HFFc6 (cell line): Measurements from ENCODE around the gene MRC2. TPM values are rescaled to one million over a fixed set of nuclear protein-coding genes. Genes with fewer than 3 reads are reported as not detected.

ENCODE experiments used
- DNase-seq: peaks from one replicate; pipeline ENCODE4 v3.0.0-alpha.2; 2018
- H3K27ac Mint-ChIP-seq: 2 replicates; pipeline ENCODE4 v1.8.0; 2020; ENCODE audit warnings: mild to moderate bottlenecking, mixed read lengths
- H3K27me3 Mint-ChIP-seq: 2 replicates; pipeline ENCODE4 v1.8.0; 2021; ENCODE audit warnings: mild to moderate bottlenecking, moderate library complexity, mixed read lengths; ENCODE audit not compliant: insufficient read depth
- H3K36me3 Mint-ChIP-seq: 2 replicates; pipeline ENCODE4 v1.8.0; 2021; ENCODE audit warnings: low read depth, mixed read lengths
- H3K4me1 Mint-ChIP-seq: 2 replicates; pipeline ENCODE4 v1.8.0; 2020; ENCODE audit warnings: low read depth, mixed read lengths
- H3K4me3 Mint-ChIP-seq: 2 replicates; pipeline ENCODE4 v1.8.0; 2020; ENCODE audit warnings: mild to moderate bottlenecking, moderate library complexity, mixed read lengths
- H3K9me3 Mint-ChIP-seq: 2 replicates; pipeline ENCODE4 v1.8.0; 2020; ENCODE audit warnings: mild to moderate bottlenecking, mixed read lengths
- total RNA-seq, 6 experiments: library from RNA; stranded (reverse); fragmentation: NEBNext Ultra II Directional; extraction: Animal tissue kit (Norgen Biotek cat#: 25700); gene quantifications; 2 replicates in 1 of 6; 3 replicates in 5 of 6; pipeline ENCODE4 v1.2.3, GENCODE V29; 2021
- TF ChIP-seq, protein P1 (sequence below): fragments of 200-600 bp; sonication (generic); IDR thresholded peaks from 2 replicates; pipeline ENCODE4 v1.5.0; 2021; ENCODE audit warnings: antibody characterized with exemption, mild to moderate bottlenecking

The MRC2 gene
- total RNA-seq, 6 experiments from 2014 or later: 255 to 313 (median 279) TPM

DNA sequence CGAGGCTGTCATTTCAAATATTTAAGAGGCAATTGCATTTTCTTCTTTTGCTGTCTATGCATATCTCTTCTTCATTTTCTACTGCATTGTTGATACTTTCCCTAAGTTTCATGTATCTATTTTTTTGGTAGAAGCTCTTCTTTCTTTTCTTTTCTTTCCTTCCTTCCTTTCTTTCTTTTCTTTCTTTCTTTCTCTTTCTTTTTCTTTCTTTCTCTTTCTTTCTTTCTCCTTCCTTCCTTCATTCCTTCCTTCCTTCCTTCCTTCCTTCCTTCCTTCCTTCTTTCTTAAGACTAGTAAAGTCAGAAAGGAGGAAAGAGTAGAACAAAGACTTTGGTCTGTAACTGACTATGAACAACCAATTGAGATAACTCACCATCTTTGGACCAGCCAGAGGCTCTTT is 33.9 kb downstream of the MRC2 start:
- Mint-ChIP-seq H3K4me1 (peaks cover 58% of the 10 kb centered on the region), H3K36me3 (peaks cover 47% of the 10 kb centered on the region), H3K9me3 (peaks cover 3% of the 10 kb centered on the region), H3K27me3 (no peaks in the 10 kb centered on the region; the same call in 1 of the 2 replicates), H3K27ac (no peak overlapping the region; the same call in 1 of the 2 replicates), H3K4me3 (no peak overlapping the region)
- TF ChIP-seq, protein P1, sequence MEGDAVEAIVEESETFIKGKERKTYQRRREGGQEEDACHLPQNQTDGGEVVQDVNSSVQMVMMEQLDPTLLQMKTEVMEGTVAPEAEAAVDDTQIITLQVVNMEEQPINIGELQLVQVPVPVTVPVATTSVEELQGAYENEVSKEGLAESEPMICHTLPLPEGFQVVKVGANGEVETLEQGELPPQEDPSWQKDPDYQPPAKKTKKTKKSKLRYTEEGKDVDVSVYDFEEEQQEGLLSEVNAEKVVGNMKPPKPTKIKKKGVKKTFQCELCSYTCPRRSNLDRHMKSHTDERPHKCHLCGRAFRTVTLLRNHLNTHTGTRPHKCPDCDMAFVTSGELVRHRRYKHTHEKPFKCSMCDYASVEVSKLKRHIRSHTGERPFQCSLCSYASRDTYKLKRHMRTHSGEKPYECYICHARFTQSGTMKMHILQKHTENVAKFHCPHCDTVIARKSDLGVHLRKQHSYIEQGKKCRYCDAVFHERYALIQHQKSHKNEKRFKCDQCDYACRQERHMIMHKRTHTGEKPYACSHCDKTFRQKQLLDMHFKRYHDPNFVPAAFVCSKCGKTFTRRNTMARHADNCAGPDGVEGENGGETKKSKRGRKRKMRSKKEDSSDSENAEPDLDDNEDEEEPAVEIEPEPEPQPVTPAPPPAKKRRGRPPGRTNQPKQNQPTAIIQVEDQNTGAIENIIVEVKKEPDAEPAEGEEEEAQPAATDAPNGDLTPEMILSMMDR: no peak
- no peak for DNase-seq

- Mint-ChIP-seq H3K4me1 (peaks cover 52% of the 10 kb centered on the region), H3K27me3 (no peaks in the 10 kb centered on the region; the same call in 1 of the 2 replicates), H3K27ac (peak overlapping the region; percentile 42), H3K4me3 (no peak overlapping the region), H3K36me3 (peaks cover 49% of the 10 kb centered on the region), H3K9me3 (peaks cover 3% of the 10 kb centered on the region)
- no peak for DNase-seq
- TF ChIP-seq, protein P1: no peak
Measured at GRCh38 chr17:62662855-62663254, 35.4 kb downstream of the MRC2 start.

- no peak for DNase-seq
- H3K9me3 Mint-ChIP-seq: peaks cover 3% of the 10 kb centered on the region
- no peak overlapping the region for H3K4me3 Mint-ChIP-seq
- TF ChIP-seq, protein P1: no peak
- H3K4me1 Mint-ChIP-seq: peaks cover 52% of the 10 kb centered on the region
- no peaks in the 10 kb centered on the region; the same call in 1 of the 2 replicates for H3K27me3 Mint-ChIP-seq
- H3K36me3 Mint-ChIP-seq: peaks cover 48% of the 10 kb centered on the region
- peak overlapping the region; percentile 42 for H3K27ac Mint-ChIP-seq
Measured at GRCh38 chr17:62663304-62663703, 35.8 kb downstream of the MRC2 start.

- peaks cover 51% of the 10 kb centered on the region for H3K4me1 Mint-ChIP-seq
- H3K36me3 Mint-ChIP-seq: peaks cover 45% of the 10 kb centered on the region
- DNase-seq: no peak
- TF ChIP-seq, protein P1: no peak
- no peaks in the 10 kb centered on the region; the same call in 1 of the 2 replicates for H3K27me3 Mint-ChIP-seq
- no peak overlapping the region for H3K27ac Mint-ChIP-seq
- no peak overlapping the region for H3K4me3 Mint-ChIP-seq
- H3K9me3 Mint-ChIP-seq: peaks cover 3% of the 10 kb centered on the region
Measured at GRCh38 chr17:62664336-62665120, 37.1 kb downstream of the MRC2 start.

DNA sequence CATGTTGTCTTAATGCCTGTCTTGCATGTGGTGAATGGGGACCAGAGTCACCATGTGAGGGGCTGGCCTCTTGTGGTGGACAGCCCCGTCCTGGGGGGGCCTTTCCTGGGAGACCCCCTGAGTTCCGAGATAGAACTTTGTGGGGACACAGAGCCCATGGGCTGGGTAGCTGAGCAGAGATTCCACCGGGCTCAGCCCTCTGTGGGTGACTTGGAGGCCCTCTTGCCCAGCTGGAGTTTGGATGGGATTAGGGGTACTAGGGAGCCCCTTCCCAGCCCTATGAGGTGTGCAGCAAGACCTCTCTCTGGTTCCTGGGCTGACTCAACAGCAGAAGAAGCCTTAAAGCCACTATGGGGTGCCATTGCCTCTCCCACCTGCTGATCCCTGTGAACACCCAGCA is 38.1 kb downstream of the MRC2 start:
- Mint-ChIP-seq H3K4me1 (peaks cover 45% of the 10 kb centered on the region), H3K9me3 (peaks cover 3% of the 10 kb centered on the region), H3K4me3 (no peak overlapping the region), H3K36me3 (peaks cover 35% of the 10 kb centered on the region), H3K27ac (no peak overlapping the region), H3K27me3 (no peaks in the 10 kb centered on the region; the same call in 1 of the 2 replicates)
- TF ChIP-seq, protein P1: no peak
- no peak for DNase-seq
